ENCODE measurements around the gene TMEM59L.
A peak's percentile ranks its signal among the peaks of the same experiment; 100 is the strongest.
"Not testable (repeated sequence)": the region's sequence is repeated elsewhere in the genome, so short reads cannot be mapped to it uniquely, and the experiment has no call there.

TMEM59L gene

DNA sequence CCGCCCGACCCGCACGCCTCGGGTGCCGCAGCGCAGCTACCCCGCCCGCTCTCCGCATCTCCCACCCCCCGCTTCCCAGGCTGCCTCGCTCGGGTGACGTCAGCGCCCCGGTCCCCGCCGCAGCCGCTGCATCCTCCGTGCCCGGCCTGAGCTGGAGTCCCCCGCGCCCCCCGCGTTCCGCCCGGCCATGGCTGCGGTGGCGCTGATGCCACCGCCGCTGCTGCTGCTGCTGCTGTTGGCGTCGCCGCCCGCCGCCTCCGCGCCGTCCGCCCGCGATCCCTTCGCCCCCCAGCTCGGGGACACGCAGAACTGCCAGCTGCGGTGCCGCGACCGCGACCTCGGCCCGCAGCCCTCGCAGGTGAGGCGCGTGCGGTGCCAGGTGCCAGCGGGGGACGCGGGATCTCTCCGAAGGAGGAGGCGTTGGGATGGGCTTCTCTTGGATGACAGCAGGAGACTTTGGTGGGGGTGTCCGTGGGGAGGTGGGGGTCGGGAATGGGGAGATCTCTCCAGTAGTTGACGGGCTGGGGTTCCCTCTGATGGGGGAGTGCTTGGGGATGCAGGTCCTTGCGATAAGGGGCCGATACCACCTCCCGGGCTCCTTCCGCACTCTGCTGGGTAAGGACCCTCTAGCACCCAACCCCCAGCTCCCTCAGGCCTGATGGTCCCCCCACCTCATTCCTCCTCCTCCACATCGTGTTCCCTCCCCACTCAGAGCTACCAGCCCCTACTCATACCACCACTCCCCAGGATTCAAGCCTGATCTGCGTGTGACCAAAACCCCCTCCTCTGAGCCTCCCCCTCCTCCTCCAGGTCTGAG is at the start of gene TMEM59L:
Gene TMEM59L (plus strand): TSS at position 99 of the 817 bp plus-strand sequence. CDS start 89 bp downstream, at position 188.
- DNase-seq (ENCODE audit: low spot score): peak; percentile 33

DNA sequence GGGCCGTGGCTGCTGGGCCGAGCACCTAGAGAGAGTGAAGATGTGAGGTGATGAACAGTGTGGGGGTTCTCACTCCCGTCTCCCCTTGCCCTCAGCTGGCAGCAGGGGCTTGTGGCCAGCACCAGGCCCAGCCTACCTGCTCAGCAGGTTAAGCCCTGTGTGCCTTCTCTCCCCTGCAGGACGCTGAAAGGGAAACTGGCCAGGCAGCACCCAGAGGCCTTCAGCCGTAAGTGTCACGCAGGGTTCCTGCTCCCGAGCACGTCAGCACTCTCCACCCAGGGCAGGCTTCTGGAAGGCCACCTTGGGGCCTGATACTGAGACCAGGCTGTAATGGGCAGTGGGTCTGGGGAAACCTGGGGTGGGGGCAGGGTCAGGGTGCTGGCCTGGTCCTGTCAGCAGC is 45.7 kb upstream of the TMEM59L start:
- no peak for DNase-seq (ENCODE audit: low spot score)

DNA sequence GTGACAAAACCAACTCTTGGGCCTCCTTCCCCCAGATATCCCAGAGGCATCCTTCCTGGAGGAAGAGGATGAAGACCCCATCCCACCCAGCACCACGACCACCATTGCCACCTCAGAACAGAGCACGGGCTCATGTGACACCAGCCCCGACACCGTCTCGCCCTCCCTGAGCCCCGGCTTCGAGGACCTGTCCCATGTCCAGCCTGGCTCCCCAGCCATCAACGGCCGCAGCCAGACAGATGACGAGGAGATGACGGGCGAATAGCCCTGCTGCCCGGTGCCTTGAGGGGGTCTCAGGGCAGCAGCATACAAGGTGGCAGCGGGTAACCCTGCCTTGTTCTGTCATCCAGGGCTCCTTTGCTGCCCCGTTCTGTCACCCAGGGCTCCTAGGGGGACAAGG is 44.3 kb upstream of the TMEM59L start:
- no peak for DNase-seq (ENCODE audit: low spot score)

DNA sequence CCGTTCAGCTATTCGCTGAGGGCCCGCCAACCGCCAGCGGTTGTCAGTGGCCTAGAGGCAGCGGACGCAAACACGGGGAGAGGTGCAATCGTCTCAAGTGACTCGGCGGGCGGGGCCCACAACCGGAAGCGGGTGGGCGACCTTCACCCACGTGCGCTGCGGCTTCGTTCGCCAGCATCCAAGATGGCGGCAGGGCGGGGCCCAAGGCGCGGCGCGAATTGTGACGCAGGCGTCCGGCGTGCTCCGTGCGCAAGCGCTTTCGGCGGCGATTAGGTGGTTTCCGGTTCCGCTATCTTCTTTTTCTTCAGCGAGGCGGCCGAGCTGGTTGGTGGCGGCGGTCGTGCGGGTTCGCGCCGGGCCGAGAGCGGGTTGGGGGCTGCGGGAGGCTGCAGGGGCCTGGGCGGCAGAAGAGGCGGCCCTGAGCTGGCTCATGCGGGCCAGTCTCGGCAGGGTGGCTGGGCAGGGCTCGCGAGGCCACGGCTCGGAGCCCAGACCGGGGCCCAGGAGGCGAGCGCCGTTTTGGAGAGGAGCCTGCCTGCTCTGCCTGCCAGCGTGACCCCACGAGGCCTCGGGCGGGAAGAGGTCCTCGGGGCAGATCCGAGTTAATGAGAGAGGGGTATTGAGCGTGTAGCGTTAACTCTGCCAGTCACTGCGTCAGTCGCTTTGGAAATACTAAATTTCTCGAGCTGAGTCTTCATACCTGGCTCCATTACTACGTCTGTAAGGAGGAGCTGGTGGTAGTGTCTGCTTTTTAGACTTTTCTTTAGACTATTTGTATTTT is 40.9 kb upstream of the TMEM59L start, which contains the start of gene UBA52:
Gene UBA52 (plus strand): TSS at position 294 of the 781 bp plus-strand sequence. CDS start 1,444 bp downstream, outside the sequence.
- peak; percentile 93 for DNase-seq (ENCODE audit: low spot score)

DNA sequence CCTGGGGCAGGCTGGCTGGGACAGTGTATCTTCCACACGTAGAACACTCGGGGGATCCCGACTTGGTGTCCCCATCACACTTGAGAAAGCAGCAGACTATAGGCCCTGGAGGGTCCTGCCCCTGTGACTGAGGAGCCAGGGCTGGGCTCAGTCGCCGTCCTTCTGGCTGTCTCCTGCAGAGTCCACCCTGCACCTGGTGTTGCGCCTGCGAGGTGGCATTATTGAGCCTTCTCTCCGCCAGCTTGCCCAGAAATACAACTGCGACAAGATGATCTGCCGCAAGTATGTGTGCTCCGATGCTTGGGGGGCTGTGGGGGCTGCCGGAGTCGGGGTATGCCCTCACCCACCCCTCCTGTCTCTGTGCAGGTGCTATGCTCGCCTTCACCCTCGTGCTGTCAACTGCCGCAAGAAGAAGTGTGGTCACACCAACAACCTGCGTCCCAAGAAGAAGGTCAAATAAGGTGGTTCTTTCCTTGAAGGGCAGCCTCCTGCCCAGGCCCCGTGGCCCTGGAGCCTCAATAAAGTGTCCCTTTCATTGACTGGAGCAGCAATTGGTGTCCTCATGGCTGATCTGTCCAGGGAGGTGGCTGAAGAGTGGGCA is 37.9 kb upstream of the TMEM59L start:
- DNase-seq (ENCODE audit: low spot score): no peak

DNA sequence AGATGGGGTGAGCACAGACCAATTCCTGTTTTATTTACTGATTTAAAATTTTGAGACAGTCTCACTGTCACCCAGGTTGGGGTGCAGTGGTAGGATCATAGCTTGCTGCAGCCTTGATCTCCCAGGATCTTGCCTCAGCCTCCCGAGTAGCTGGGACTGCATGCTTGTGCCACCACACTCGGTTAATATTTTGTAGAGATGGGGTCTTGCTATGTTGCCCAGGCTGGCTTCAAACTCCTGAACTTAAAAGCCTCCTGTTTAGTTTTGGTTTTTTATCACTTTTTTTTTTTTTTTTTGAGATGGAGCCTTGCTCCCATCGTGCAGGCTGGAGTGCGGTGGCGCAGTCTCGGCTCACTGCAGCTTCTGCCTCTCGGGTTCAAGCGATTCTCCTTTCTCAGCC is 36.3 kb upstream of the TMEM59L start:
- DNase-seq (ENCODE audit: low spot score): no peak

DNA sequence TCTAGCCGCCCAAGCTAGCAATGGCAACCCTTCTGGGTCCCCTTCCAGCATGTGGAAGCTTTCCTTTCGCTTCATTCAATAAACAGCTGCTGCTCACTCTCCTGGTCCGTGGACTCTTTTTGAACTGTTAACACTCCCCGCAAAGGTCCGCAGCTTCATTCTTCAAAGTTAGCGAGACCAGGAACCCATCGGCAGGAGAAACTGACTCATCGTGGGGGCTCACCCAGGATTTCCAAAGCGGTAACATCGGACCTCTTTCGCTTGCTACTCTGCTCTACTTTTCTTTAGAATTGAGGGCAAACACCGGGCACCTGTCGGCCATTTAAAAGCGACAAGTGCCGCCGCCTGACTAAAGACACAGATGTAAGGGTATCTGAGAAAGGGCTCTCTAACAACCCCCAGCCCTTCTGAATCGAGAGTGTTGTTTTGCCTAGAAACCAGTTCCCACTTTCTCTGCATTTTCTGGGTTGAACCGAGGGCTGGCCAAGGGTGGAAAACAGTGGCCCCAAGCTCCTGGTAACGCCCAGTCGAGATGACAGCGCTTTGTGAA is 35.2 kb upstream of the TMEM59L start:
- DNase-seq (ENCODE audit: low spot score): no peak

DNA sequence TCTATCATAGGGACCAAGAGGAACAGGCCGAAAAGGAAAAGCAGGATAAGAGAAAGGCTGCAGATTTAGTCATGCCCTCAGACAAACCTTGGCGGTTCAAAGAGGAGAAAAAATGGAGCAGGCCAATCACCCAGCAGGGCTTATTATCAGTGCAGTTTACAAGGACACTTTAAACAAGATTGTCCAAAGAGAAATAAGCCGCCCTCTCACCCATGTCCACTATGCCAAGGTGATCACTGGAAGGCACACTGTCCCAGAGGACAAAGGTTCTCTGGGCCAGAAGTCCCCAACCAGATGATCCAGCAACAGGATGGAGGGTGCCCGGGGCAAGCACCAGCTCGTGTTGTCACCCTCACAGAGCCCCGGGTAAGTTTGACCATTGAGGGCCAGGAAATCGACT is 32.4 kb upstream of the TMEM59L start:
- DNase-seq (ENCODE audit: low spot score): no peak

DNA sequence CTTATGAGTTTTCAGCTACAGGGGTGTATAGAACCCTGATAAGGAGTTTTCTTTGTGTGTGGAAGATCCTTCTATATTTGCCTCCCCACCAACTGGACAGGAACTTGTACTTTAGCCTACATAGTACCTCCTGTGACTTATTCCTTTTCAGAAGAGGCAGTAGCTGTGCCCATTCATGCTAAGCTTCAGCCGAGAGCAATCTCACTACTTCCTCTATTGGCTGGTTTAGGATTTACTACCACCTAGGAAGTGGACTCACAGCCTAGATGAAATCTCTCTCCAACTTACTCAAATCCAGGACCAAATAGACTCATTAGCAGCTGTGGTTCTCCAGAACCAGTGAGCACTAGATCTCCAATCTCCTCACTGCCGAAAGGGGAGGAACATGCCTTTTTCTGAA is 26.4 kb upstream of the TMEM59L start:
- no peak for DNase-seq (ENCODE audit: low spot score)

DNA sequence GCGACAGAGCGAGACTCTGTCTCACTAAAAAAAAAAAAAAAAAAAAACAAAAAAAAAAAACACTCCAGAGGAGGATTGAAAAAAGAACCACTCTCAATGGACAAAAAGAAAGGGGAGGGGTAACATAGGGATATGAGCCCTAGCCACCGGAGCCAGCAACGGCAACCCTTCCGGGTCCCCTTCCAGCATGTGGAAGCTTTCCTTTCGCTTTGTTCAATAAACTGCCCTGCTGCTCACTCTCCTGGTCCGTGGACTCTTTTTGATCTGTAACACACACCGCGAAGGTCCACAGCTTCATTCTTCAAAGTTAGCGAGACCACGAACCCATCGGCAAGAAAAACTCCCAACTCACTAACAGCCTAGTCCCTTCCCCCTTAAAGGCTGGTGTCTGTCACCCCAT is 25.1 kb upstream of the TMEM59L start:
- no peak for DNase-seq (ENCODE audit: low spot score)

DNA sequence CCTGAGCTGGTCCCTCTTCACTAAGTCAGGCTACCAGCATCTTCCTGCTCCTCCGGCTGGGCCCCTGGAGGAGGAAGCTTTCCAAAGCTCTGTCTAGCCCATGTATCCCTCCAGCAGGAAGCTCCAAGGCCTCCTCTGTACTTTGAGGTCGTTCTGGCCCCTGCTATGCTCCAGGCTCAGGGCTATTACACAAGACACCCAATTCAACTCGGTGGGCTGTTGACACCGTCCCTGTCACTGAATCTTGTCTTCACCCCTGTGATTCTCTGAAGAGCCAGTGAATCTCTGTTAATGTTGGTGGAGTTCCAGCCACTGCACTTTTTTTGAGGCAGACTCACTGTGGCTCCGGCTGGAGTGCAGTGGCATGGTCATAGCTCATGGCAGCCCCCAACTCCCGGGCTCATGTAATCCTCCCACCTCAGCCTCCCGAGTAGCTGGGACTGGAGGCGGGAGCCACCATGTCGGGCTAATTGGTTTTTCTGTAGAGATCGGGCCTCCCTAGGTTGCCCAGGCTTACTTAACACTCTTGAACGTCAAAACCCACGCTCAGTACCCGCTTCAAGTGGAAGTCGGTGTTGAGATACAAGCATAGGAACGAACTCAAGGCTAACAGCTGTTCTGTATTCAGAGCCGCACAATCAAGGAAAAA is 24.6 kb upstream of the TMEM59L start:
- DNase-seq (ENCODE audit: low spot score): no peak

DNA sequence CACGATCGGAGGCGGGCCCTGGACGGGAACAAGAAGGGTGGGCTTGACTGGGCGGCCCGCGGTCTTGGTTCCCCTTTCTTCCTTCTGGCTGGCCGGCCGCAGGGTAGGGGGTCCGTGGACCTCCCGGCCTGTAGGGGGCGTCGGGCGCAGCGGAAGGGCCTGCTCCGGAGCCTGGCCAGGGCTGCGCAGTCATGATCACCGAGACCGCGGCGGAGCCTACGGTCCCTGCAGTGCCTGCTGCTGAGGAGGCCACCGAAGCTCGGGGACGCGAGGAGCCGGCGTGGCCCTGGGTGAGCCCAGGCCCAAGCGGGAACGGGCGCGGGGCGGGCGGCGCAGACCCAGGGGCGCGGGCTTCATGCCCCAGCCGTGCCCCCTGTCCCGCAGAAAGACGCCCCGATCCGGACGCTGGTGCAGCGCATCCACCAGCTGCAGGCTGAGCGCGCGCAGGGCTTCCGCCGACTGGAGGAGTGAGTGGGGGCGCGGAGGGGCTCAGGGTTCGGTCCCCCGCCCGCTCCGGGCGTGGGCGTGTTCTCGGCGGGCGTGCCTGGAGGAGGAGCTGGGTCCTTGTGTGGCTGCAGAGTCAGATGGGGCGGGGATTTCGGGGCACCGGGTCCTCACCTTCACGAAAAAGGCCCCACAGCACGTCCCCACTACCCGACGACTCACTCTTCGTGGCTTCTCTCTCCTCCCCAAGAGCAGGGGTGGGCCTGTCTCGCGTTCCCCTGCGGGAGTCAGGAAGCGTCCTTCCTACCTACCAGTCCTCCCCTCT is 23.9 kb upstream of the TMEM59L start, which contains the start of gene REX1BD:
Gene REX1BD (plus strand): TSS at position 188 of the 769 bp plus-strand sequence. CDS start 4 bp downstream, at position 192.
- peak; percentile 76 for DNase-seq (ENCODE audit: low spot score)

DNA sequence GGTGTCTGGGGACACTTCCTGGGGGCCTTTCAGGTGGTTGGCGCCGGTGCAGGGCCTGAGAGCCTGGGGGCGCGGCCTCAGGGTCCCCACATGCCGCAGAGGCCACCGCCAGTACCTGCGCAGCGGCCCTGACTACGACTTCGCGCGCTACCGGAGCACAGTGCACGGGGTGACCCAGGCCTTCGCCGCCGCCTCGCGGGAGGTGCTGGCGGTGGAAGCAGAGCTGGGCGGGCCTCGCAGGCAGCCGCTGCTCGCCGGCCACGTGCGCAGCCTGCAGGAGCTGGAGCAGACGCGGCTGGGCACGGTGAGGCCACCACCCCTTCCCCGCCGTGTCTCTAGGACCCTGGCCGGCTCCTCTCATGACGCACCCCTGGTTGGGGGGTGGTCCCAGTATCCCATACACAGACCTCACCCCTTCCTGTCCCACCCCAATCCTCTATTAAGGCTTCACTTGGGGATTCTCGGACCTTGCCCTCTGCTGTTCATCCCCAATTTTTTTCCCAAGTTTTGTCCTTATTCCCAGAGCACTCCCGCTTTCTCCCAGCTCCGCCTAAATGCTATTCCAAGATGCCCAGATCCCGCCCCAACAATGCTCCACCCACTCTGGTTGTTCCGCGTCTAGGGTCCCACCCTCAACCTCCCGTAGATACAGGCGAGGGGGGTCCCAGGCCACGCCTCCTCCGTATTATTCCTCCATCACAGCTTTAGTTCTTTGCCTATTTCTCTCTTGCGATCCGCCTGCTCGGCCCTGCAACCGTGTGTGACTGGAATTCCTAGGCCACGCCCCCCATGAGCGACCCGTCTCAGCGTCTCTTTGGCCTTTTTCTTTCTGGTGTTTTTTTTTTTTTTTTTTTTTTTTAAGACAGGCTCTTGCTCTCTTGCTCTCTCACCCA is 23.0 kb upstream of the TMEM59L start:
- peak; percentile 27 for DNase-seq (ENCODE audit: low spot score)

DNA sequence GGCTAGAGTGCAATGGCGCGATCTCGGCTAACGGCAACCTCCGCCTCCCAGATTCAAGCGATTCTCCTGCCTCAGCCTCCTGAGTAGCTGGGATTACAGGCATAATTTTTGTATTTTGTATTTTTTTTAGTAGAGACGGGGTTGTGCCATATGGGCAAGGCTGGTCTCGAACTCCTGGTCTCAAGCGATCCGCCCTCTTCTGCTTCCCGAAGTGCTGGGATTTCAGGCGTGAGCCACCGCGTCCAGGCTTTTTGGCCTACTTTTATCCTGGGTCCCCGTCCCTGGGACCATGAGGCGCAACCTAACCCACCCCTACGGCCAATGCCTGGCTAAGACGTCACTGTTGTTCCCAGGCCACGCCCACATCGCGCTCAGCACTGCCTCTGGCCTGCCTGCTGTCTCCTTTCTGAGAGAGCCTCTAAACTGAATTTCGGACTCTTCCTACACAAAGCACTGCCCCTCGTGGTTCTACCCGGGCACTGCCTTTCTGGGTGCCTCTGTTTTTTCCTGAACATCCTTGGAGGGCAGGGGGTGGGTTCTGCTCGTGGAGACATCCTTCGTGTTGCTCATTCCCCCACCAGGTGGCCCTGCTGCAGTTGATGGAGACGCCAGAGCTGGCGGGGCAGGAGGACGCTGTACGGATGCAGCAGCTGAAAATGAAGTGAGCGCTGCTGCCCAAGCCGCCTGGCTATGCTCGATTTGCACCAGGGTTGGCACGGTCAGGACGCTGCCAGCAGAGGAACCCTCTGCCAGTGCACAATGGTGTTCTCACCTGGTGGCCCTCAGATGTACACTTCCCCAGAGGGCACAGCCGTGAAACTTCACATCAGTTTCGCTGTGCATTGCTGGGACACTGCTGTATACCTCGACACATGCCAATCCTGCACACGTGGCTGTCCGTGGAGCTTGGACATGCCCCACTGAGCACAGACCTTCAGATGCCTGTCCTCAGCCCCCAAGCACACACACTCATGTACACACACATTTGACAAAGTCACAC is 22.1 kb upstream of the TMEM59L start:
- DNase-seq (ENCODE audit: low spot score): peak; percentile 86

DNA sequence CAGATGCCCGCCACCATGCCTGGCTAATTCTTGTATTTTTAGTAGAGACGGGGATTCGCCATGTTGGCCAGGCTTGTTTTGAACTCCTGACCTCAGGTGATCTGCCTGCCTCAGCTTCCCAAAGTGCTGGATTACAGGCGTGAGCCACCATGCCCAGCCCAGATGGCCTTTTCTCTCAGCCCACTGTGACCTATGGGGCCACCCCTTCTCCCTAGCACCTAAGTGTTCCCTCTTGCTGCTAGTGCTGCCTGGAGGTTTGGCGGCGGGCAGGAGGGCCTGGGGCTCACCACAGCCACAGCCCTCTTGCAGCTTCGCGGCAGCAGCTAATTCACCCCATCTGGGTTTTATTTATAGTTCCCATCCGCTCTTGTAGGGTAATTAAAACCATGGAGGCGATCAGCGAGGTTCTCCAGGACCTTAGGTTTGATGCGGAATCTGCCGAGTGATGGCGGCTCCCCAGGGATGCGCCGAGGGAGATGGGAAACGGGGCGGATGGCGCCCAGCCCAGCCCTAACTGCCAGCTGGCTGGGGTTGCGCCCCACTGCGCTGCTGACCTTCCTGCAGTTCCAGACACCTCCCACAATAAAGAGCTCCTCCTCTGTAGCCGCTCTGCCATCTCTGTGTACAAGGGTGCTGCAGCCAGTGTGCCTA is 20.8 kb upstream of the TMEM59L start:
- no peak for DNase-seq (ENCODE audit: low spot score)

DNA sequence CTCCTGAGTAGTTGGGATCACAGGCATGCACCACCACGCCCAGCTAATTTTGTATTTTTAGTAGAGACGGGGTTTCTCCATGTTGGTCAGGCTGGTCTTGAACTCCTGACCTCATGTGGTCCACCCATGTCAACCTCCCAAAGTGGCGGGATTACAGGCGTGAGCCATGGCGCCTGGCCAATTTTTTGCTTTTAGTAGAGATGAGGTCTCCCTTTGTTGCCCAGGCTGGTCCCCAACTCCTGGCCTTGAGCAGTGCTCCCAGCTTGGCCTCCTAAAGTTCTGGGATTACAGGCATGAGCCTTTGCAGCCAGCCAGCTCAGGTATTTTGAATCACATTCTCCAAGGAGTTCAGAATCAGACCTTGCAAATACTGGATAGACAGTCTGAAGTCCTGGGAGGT is 19.9 kb upstream of the TMEM59L start:
- not testable (repeated sequence) for DNase-seq (ENCODE audit: low spot score)

DNA sequence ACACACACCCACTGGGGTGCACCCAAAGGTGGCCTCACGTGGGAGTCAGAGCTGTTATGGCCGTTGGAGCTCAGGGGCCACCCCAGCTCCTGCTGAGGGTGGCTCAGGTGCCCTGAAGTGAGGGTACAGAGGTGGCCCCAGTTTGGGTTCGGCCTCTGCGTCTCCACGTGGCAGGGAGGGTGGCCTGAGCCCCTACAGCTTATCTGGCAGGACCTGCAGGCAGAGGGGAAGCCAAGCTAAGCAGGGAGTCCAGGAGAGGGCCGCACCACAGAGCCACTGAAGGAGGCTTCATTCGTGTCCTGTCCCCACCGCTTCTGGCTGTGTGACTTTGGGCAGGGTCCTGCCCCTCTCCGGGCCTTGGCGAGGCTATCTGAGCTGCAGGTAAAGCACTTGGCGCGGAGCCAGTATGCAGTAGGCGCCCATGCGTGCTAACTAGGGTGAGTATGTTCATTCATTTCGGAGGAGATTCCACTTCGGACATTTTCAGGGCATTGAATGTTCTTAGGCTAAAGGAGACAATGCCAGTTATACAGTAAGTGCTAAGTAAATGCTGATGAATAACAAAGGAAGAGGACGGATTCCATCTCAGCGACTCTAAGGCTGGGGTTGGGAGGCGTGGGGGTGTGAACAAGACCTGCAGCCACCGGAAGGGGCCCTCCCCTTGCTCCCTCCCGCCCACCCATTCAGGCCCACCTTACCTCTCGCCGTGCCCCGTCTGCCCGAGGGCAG is 19.1 kb upstream of the TMEM59L start:
- DNase-seq (ENCODE audit: low spot score): no peak
